Sigmoid colon (tissue), 7 donors: ENCODE data around the gene RNF167. TPM values are rescaled to one million over a fixed set of nuclear protein-coding genes. Genes with fewer than 3 reads are reported as not detected.

Source experiments
- DNase-seq: peaks from one replicate; pipeline ENCODE4 v3.0.0-alpha.2; 2019
- H3K27ac ChIP-seq, 4 donors: fragments of 200-600 bp; sonication (generic); one replicate each; pipeline ENCODE4 v1.5.1; 2016 to 2019; ENCODE audit warnings: mild to moderate bottlenecking in 1 of 4
- H3K27me3 ChIP-seq, 3 donors: fragments of 200-600 bp; sonication (generic); one replicate each; pipeline ENCODE4 v1.5.1; 2019; ENCODE audit warnings: mild to moderate bottlenecking in 1 of 3
- H3K36me3 ChIP-seq, 4 donors: fragments of 200-600 bp; sonication (generic); one replicate each; pipeline ENCODE4 v1.5.1; 2016 to 2019
- H3K4me1 ChIP-seq, 4 donors: fragments of 200-600 bp; sonication (generic); one replicate each; pipeline ENCODE4 v1.5.1; 2017 to 2019
- H3K4me3 ChIP-seq, 4 donors: fragments of 200-600 bp; sonication (generic); one replicate each; pipeline ENCODE4 v1.5.1; 2017 to 2019; ENCODE audit warnings: mild to moderate bottlenecking in 2 of 4, moderate library complexity in 1 of 4
- H3K9me3 ChIP-seq, 4 donors: fragments of 200-600 bp in 3 of 4; sonication (generic) in 3 of 4; one replicate each; pipeline versions ENCODE4 v1.5.1 to v1.6.1; 2013 to 2019
- CTCF ChIP-seq, 4 experiments: fragments of 450-650 bp in 3 of 4; fragments of 200-600 bp in 1 of 4; IDR thresholded peaks; one replicate each; pipeline ENCODE4 v1.5.1; 2016 to 2019; ENCODE audit warnings: antibody characterized with exemption in 4 of 4, mild to moderate bottlenecking in 3 of 4, moderate library complexity in 2 of 4
- EP300 ChIP-seq, 4 donors: sonication (generic); formaldehyde crosslinking; IDR thresholded peaks; one replicate each; pipeline ENCODE4 v1.6.1; 2017; ENCODE audit warnings: antibody characterized with exemption in 4 of 4
- POLR2A ChIP-seq, 2 donors: fragments of 450-650 bp; IDR thresholded peaks; one replicate each; pipeline ENCODE4 v1.6.1; 2016; ENCODE audit warnings: antibody characterized with exemption in 2 of 2, mild to moderate bottlenecking in 2 of 2, moderate library complexity in 2 of 2
- POLR2AphosphoS5 ChIP-seq, 4 donors: sonication (generic); formaldehyde crosslinking; IDR thresholded peaks; one replicate each; pipeline ENCODE4 v1.6.1; 2017; ENCODE audit warnings: antibody characterized with exemption in 4 of 4
- WGBS, 2 donors: extraction: QIAGEN DNeasy Blood & Tissue Kit; methylation state at CpG; one replicate each; pipeline ENCODE4 v1.1.7; 2013; 5-methylcytosine and 5-hydroxymethylcytosine counted together
- intact Hi-C: fragments of 100-400 bp; cut with DNase I; formaldehyde crosslinking; loops from one replicate; pipeline ENCODE4 v1.15.1; 2023
- polyA plus RNA-seq, 3 donors: library from polyadenylated mRNA; stranded (reverse); fragments of 200-250 nt; gene quantifications; one replicate each; pipeline ENCODE4 v1.2.3, GENCODE V29; 2013
- total RNA-seq, 4 donors: library from RNA; depleted of rRNA; stranded (reverse); fragments of >200 nt; gene quantifications; one replicate each; pipeline ENCODE4 v1.1.0, GENCODE V29; 2016
- donor health status: healthy with polysubstance abuse.
- donor health status: Bipolar disorder and iron deficiency.
- donor health status: healthy.

RNF167 gene
- total and polyA plus RNA-seq, 7 donors: 45.0 to 120 (median 61.1) TPM

DNA sequence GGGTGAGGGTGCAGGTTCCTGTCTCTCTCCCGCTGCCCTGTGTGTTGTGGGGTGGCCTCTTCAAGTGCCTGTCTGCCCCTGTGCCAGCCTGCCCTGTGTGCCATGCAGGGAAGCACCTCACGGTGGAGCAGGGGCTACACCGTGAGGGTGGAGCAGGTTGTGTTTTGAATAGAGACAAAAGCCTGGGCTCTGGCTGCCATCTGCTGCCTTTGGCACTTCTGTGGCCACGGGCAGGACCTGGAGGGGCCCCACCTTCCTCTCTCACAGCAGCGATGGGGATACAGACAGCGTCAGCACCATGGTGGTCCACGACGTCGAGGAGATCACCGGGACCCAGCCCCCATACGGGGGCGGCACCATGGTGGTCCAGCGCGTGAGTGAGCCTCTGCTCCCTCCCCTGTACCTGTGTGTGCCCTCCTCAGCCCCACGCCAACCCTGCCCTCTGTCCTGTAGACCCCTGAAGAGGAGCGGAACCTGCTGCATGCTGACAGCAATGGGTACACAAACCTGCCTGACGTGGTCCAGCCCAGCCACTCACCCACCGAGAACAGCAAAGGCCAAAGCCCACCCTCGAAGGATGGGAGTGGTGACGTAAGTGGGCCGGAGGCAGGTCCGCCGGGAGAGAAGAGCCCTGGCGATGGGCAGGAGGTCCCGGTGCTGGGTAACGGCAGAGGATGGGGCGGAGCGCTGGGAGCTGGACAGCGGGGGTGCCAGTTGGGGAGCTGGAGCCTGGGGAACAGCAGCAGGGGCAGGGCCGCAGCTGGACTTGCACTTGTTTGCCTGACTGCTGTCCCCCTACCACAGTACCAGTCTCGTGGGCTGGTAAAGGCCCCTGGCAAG is 46.1 kb upstream of the RNF167 start:
- no peak overlapping the region for H3K27ac ChIP-seq
- intact Hi-C loops: no loop called here
- peaks cover 0 to 20% (median 5%) of the 10 kb centered on the region in 3 donors for H3K27me3 ChIP-seq
- no peak overlapping the region for H3K4me3 ChIP-seq
- H3K4me1 ChIP-seq: peaks cover 0 to 5% (median 4%) of the 10 kb centered on the region in 4 donors
- TF ChIP-seq EP300 (IDR thresholded peaks at IDR 0.05) (no peak), POLR2AphosphoS5 (IDR thresholded peaks at IDR 0.05) (no peak), POLR2A (IDR thresholded peaks at IDR 0.05) (no peak), CTCF (IDR thresholded peaks at IDR 0.05) (no peak)
- H3K36me3 ChIP-seq: peaks cover 50 to 81% (median 71%) of the 10 kb centered on the region in 4 donors
- WGBS, 2 donors: 90 to 93% methylated on average over 31 of the region's 31 CpGs
- DNase-seq: no peak
- H3K9me3 ChIP-seq: no peaks in the 10 kb centered on the region

DNA sequence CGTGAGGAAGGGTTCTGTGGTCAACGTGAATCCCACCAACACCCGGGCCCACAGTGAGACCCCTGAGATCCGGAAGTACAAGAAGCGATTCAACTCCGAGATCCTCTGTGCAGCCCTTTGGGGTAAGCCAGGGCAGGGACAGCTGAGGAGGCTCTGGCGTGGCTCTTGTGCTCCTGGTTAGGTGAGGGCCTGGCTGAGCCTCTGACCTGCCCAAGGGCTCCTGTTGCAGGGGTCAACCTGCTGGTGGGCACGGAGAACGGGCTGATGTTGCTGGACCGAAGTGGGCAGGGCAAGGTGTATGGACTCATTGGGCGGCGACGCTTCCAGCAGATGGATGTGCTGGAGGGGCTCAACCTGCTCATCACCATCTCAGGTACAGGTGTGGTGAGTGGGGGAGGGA is 44.9 kb upstream of the RNF167 start:
- TF ChIP-seq POLR2AphosphoS5 (IDR thresholded peaks at IDR 0.05) (no peak), CTCF (IDR thresholded peaks at IDR 0.05) (no peak), EP300 (IDR thresholded peaks at IDR 0.05) (no peak), POLR2A (IDR thresholded peaks at IDR 0.05) (no peak)
- H3K9me3 ChIP-seq: no peaks in the 10 kb centered on the region
- 94 to 95% methylated on average over 13 of the region's 13 CpGs for WGBS, 2 donors
- H3K4me3 ChIP-seq: no peak overlapping the region
- H3K4me1 ChIP-seq: peaks cover 0 to 17% (median 13%) of the 10 kb centered on the region in 4 donors
- no peak overlapping the region for H3K27ac ChIP-seq
- H3K36me3 ChIP-seq: peaks cover 50 to 72% (median 68%) of the 10 kb centered on the region in 4 donors
- peaks cover 12 to 31% (median 17%) of the 10 kb centered on the region in 3 donors for H3K27me3 ChIP-seq
- intact Hi-C loops: no loop called here
- no peak for DNase-seq

DNA sequence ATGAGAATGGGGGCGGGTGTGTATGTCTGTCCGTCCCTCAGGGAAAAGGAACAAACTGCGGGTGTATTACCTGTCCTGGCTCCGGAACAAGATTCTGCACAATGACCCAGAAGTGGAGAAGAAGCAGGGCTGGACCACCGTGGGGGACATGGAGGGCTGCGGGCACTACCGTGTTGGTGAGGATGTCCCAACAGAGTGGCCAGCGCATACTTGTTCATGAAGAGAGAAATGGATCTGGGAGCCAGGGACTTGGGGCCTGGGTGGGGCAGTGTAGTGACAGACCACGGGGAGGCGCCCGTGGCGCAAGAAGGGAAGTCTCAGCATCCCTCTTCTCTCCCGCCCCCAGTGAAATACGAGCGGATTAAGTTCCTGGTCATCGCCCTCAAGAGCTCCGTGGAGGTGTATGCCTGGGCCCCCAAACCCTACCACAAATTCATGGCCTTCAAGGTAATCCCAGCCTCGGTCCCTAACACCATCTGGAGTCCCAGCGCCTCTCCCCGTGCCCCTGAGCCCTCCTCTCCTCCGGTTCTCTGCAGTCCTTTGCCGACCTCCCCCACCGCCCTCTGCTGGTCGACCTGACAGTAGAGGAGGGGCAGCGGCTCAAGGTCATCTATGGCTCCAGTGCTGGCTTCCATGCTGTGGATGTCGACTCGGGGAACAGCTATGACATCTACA is 44.3 kb upstream of the RNF167 start:
- no peaks in the 10 kb centered on the region for H3K9me3 ChIP-seq
- peaks cover 18 to 38% (median 24%) of the 10 kb centered on the region in 3 donors for H3K27me3 ChIP-seq
- DNase-seq: no peak
- no peak overlapping the region for H3K4me3 ChIP-seq
- no peak for TF ChIP-seq POLR2A (IDR thresholded peaks at IDR 0.05)
- no peak for TF ChIP-seq EP300 (IDR thresholded peaks at IDR 0.05)
- no peak for TF ChIP-seq CTCF (IDR thresholded peaks at IDR 0.05)
- no peak for TF ChIP-seq POLR2AphosphoS5 (IDR thresholded peaks at IDR 0.05)
- 79 to 84% methylated on average over 27 of the region's 27 CpGs for WGBS, 2 donors
- peaks cover 0 to 24% (median 18%) of the 10 kb centered on the region in 4 donors for H3K4me1 ChIP-seq
- no peak overlapping the region for H3K27ac ChIP-seq
- intact Hi-C loops: no loop called here
- peaks cover 44 to 66% (median 61%) of the 10 kb centered on the region in 4 donors for H3K36me3 ChIP-seq

DNA sequence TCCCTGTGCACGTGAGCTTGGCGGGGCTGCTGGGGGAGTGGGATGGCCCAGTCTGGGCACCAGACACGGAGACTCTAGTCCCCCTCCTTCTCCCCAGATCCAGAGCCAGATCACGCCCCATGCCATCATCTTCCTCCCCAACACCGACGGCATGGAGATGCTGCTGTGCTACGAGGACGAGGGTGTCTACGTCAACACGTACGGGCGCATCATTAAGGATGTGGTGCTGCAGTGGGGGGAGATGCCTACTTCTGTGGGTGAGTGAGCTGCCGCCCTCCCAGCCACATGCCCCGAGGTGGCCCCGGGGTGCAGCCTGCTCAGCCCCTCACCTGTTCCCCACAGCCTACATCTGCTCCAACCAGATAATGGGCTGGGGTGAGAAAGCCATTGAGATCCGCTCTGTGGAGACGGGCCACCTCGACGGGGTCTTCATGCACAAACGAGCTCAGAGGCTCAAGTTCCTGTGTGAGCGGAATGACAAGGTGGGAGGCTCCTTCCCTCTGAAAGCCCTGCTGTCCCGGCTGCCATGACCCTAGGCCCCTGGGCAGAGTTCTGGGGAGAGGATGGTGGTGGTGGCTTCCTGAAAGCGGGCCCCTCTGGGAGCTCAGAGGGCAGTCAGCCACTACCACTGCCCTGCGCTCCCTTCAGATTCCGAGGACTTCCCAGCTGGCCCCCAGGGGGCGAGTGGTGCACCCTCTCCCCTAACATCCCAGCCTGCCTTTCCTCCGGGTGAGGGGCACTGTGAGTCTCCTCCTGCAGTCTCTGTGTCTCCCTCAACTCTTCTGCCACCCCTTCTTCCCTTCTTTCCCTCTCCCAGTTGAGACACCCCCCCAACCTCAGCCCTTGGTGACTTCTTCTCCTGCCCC is 43.5 kb upstream of the RNF167 start:
- Histone ChIP-seq H3K27me3 (peaks cover 26 to 46% (median 29%) of the 10 kb centered on the region in 3 donors), H3K9me3 (no peaks in the 10 kb centered on the region), H3K36me3 (peaks cover 43 to 58% (median 53%) of the 10 kb centered on the region in 4 donors), H3K27ac (no peak overlapping the region), H3K4me3 (no peak overlapping the region), H3K4me1 (peaks cover 0 to 32% (median 19%) of the 10 kb centered on the region in 4 donors)
- no peak for DNase-seq
- WGBS, 2 donors: 91 to 93% methylated on average over 27 of the region's 27 CpGs
- TF ChIP-seq POLR2A (IDR thresholded peaks at IDR 0.05): no peak
- no peak for TF ChIP-seq CTCF (IDR thresholded peaks at IDR 0.05)
- no peak for TF ChIP-seq POLR2AphosphoS5 (IDR thresholded peaks at IDR 0.05)
- no peak for TF ChIP-seq EP300 (IDR thresholded peaks at IDR 0.05)
- intact Hi-C loops: no loop called here
